Stimulated activated CD4-positive, alpha-beta T cell treated with anti-CD3 and anti-CD28 coated beads, Interleukin-1b, Interleukin-23, amount 100 ng/mL, for 48 hours (primary cell): ENCODE results near the gene TECTB.
A peak's percentile ranks its signal among the peaks of the same experiment; 100 is the strongest.

ENCODE experiments used
- DNase-seq: peaks from one replicate; pipeline ENCODE4 v3.0.0-alpha.2; 2020

TECTB gene

DNA sequence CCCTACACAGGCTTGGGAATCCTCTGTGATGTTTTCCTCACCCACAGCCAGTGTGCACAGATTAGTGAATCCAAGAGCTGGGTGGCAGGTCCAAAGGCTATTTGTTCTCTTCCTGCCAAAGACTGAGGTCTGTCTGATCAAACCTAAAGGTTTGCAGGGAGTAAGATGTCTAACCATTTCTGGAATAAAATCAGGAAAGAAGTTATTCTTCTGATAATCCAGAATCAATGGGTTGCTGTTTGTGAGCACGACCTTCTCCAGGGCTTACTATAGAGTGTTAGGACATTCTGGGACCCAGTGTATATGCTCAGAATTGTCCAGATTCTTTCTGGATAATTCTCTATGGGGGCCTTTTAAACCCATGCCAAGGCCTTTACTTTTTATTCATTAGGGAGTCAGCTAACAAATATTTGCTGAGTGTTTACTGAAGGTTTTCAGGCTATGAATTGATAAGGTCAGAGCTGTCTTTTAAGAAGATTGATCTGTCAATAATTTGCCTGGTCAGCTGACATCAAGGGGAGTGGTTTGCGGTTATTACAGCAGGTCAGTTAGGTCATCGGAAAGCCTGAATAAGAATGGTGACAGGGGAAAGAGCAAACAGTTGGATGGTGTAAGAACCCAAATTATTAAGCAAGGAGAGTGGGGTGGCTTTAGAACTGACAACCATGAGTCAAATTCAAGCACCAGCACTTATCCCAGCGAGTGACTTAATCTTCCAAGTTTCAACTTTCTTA, 7.5 kb upstream of the TECTB start:
- DNase-seq = no peak

DNA sequence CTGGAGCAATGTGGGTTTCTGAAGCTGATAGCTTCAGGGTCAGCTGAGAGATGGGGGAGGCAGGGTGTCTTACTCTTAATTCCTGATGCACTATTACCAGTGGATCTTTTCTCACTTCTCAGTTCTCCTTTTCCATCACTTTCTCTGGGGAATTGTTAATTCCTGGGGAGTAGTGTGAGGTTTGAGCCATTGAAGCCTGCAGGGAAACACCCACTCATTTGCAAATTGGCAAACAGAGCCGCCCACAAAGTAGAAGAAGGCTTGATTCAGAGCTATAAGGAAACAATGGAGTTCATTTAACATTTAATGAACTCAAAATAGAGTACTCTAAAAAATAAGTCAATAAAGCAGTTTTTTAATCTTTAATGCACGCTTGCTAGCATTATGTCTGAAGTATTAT, 4.3 kb upstream of the TECTB start:
- DNase-seq = no peak

DNA sequence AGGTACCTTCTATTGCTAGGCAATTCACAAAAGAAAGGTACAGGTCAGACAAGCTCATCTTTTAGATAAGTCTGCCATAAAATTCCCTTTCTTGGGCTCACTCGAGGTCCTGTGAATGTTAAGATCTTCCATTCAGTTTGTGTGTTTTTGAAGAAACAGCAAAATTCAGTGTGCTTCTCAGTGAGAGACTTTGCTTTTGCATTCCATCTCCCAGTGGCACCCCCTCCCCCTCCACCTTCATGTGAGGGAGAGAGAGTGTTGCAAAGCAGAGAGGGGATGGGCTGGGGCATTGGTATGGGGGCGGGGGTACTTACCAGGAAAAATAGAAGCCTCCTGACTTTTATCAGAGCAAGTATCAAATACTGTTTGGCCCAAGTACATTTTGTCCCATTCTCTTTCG, 3.8 kb upstream of the TECTB start:
- DNase-seq = no peak

DNA sequence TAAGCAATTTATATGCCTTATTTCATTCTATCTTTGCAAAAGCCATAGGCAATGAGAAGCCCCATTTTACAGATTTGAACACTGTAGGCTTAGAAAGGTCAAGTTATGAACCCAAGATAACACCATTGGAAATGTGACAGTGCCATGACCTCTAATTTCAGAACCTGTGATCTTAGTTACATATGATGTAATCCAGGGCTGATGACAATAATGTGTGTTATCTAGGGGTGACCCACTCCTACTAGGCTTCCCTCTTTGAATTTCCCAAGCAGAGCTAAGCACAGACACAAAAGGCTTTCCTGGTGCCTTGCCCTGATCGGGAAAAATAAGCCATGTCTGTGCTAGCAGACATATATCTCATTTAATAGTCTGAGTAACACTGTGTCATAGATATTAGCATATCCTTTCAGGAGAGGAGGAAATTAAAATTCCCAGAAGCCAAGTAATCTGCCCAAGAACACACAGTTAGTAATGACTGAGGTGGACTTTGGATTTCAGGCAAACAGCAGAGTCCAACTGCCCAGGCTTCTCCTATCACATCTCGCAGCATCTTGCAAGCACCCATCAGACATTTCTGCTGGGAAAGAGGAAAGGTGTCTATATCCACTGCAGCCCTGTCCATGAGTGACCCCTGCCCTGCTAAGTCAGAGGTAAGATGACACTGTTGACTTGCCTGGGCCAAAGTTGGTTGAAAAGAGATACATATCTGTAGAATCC, 2.8 kb upstream of the TECTB start:
- DNase-seq = no peak

DNA sequence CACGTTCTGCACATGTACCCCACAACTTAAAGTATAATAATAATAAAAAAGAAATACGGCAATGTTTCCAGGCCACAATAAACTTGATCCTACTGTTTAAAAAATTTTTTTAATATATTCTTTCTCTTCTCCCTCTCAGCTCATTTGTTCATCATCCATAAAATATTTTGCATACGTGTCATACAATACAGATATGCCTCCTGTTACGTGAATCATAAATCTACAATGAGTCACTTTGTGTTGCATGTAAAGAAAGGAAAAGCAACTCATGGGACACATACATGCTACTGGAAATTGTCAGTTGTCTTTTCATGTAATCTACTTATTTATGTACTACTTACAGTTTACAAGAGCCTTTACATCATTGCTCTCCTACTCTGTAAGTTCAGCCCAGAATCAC, 1.1 kb upstream of the TECTB start:
- no peak for DNase-seq

- DNase-seq = no peak
These were observed 3.9 kb downstream of the TECTB start for GRCh38 chr10:112286837-112287818.

GRCh38 chr10:112287844-112288243, 4.6 kb downstream of the TECTB start:
- DNase-seq = no peak

- no peak for DNase-seq
These were observed 5.3 kb downstream of the TECTB start for GRCh38 chr10:112288486-112288885.

GRCh38 chr10:112289373-112290053, 6.3 kb downstream of the TECTB start:
- no peak for DNase-seq

GRCh38 chr10:112290054-112290373, 6.8 kb downstream of the TECTB start:
- DNase-seq = no peak

DNA sequence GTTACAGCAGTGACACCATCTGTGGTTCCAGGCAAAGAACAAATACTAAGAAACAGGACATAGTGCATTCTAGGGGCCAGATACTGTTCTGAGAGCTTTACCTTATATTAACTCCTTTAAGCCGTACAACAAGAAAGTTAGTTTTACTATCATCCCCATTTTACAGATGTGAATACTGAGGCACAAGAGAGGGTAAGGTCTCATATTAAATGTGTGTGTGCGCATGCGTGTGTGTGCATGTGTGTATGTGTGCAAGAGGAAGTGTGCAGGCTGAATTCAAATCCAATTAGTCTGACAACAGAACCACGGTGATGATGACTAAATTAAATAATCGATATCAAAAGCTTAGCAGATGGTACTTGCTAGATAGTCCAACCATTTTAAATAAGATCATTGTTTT, 11.0 kb downstream of the TECTB start:
- no peak for DNase-seq

- DNase-seq = no peak
These were observed 12.9 kb downstream of the TECTB start for GRCh38 chr10:112295853-112296830.

DNA sequence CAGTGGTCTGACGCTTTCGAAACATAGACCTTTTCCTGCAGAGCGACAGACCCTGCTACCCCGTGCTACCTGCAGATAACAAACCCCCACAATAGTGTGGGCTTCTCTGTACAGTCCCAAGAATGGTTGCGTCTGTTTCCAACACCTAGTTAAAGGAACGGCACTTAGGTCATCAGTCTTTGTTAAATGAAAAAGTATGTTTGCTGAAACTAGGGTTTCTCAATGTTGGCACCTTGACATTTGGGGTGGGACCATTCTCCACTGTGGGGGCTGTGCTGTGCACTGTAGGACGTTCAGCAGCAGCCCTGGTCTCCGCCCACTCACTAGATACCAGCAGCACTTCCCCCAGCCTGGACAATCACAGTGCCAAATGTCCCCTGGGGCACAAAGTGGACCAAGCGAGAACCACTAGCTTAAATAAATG, 13.7 kb downstream of the TECTB start:
- DNase-seq = no peak

DNA sequence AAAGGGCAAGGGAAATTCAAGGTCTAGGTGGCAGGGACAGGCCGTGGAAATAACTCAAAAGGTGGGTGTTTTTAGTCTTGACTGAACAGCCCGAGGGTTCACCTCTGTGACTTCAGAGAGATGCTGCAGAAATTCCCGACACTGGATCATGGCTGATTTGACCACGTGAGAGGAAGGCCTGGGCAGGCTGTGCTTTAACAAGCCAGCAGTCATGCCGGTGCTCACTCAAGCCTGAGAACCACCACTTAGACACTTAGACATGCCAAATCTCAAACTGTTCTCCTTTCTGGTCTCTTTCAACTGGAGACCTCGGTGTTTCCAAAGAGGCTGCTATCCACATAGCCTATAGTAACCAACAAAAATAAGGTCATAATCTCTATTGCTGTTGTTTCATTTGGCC, 15.4 kb downstream of the TECTB start:
- DNase-seq = no peak

- DNase-seq = no peak
These were observed 16.3 kb downstream of the TECTB start for GRCh38 chr10:112299456-112299855.

- no peak for DNase-seq
These were observed 19.1 kb downstream of the TECTB start for GRCh38 chr10:112302335-112302734.

- no peak for DNase-seq
These were observed 20.3 kb downstream of the TECTB start for GRCh38 chr10:112303528-112303927.

- no peak for DNase-seq
These were observed 21.2 kb downstream of the TECTB start for GRCh38 chr10:112304267-112304859.

- peak; percentile 31 for DNase-seq
These were observed 24.3 kb downstream of the TECTB start for GRCh38 chr10:112307358-112308124.

DNA sequence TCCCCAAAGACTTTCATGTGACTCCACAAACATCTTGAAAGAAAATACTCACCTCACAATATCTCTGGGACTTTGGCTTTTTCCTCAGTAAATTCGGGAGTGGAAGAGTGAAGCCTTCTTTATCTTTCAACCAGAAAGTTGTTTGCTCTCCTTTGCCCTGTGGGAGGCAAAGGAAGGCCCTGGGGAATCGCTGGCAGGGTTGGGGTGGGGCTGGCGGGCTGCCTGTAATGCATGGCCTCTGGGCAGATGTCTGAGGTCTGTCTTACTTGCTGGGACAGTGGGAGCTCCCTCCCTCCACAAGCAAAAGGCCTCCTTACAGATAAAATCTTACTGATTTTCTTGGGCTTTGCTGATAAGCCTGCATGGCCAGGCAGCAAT, 24.9 kb downstream of the TECTB start:
- no peak for DNase-seq

GRCh38 chr10:112311481-112311880, 28.3 kb downstream of the TECTB start:
- no peak for DNase-seq
